Effector memory CD4-positive, alpha-beta T cell (primary cell): Measurements from ENCODE around the gene PSMD4.

Source experiments
- DNase-seq, 3 donors: peaks; one replicate each; pipeline ENCODE4 v3.0.0-alpha.2; 2020
- H3K27ac ChIP-seq: 2 replicates; pipeline ENCODE4 v1.7.0; 2013; ENCODE audit warnings: mild to moderate bottlenecking, low read length, moderate library complexity; ENCODE audit not compliant: insufficient read depth, poor library complexity, severe bottlenecking
- H3K27me3 ChIP-seq: replicated peaks from 2 replicates; pipeline ENCODE4 v1.7.0; 2013; ENCODE audit warnings: mild to moderate bottlenecking, low read length; ENCODE audit not compliant: insufficient read depth, control insufficient read depth, poor library complexity, severe bottlenecking
- H3K36me3 ChIP-seq: 2 replicates; pipeline ENCODE4 v1.7.0; 2013; ENCODE audit warnings: mild to moderate bottlenecking, low read length, moderate library complexity; ENCODE audit not compliant: control insufficient read depth, insufficient read depth
- H3K4me1 ChIP-seq: 2 replicates; pipeline ENCODE4 v1.7.0; 2013; ENCODE audit warnings: low read length, mild to moderate bottlenecking; ENCODE audit not compliant: control insufficient read depth, insufficient read depth, poor library complexity, severe bottlenecking
- H3K4me3 ChIP-seq: 2 replicates; pipeline ENCODE4 v1.7.0; 2013; ENCODE audit warnings: low read length, low read depth, mild to moderate bottlenecking; ENCODE audit not compliant: insufficient read depth, poor library complexity, severe bottlenecking
- H3K9me3 ChIP-seq: 2 replicates; pipeline ENCODE4 v1.7.0; 2013; ENCODE audit warnings: mild to moderate bottlenecking, low read length, moderate library complexity; ENCODE audit not compliant: control insufficient read depth

The PSMD4 gene

DNA sequence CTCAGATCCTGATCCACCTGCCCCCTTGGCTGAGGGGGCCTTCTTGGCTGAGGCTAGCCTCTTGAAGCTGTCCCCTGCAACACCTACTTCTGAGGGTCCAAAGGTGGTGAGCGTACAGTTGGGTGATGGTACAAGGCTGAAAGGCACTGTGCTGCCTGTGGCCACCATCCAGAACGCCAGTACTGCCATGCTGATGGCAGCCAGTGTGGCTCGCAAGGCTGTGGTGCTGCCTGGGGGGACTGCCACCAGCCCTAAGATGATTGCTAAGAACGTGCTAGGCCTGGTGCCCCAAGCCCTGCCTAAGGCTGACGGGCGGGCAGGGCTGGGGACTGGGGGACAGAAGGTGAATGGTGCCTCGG, 32.8 kb downstream of the PSMD4 start:
- no peaks in the 10 kb centered on the region for H3K9me3 ChIP-seq
- H3K36me3 ChIP-seq, result peaks cover 61% of the 10 kb centered on the region
- peaks cover 16% of the 10 kb centered on the region for H3K4me1 ChIP-seq

DNA sequence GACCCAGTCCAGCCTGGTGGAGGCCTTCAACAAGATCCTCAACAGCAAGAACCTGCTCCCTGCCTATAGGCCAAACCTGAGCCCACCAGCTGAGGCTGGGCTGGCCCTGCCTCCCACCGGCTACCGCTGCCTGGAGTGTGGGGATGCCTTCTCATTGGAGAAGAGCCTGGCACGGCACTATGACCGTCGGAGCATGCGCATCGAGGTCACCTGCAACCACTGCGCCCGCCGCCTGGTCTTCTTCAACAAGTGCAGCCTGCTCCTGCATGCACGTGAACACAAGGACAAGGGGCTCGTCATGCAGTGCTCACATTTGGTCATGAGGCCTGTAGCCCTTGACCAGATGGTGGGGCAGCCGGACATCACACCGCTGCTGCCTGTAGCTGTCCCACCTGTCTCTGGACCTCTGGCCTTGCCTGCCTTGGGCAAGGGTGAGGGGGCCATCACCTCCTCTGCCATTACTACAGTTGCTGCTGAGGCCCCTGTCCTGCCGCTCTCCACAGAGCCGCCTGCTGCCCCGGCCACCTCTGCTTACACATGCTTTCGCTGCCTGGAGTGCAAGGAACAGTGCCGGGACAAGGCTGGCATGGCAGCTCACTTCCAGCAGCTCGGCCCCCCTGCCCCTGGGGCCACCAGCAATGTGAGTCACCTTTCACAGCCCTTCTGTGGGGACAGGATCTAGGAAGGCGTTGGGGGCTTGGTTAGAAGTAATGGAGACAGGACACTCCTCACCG, 33.4 kb downstream of the PSMD4 start:
- no peak for DNase-seq
- Histone ChIP-seq H3K9me3 (no peaks in the 10 kb centered on the region), H3K4me3 (no peak overlapping the region), H3K27me3 (no peaks in the 10 kb centered on the region), H3K36me3 (peaks cover 67% of the 10 kb centered on the region), H3K27ac (no peak overlapping the region), H3K4me1 (peaks cover 16% of the 10 kb centered on the region)

More for the DNA sequence above, 32.8 kb downstream of the PSMD4 start:
- Histone ChIP-seq H3K27ac (no peak overlapping the region), H3K27me3 (no peaks in the 10 kb centered on the region), H3K4me3 (no peak overlapping the region)
- no peak for DNase-seq

- H3K4me1 ChIP-seq, result peaks cover 12% of the 10 kb centered on the region
- no peaks in the 10 kb centered on the region for H3K9me3 ChIP-seq
- H3K27me3 ChIP-seq, result no peaks in the 10 kb centered on the region
- no peak overlapping the region for H3K27ac ChIP-seq
- no peak for DNase-seq
- no peak overlapping the region for H3K4me3 ChIP-seq
- H3K36me3 ChIP-seq, result peaks cover 73% of the 10 kb centered on the region
Observed at GRCh38 chr1:151288502-151288901, 34.0 kb downstream of the PSMD4 start.

DNA sequence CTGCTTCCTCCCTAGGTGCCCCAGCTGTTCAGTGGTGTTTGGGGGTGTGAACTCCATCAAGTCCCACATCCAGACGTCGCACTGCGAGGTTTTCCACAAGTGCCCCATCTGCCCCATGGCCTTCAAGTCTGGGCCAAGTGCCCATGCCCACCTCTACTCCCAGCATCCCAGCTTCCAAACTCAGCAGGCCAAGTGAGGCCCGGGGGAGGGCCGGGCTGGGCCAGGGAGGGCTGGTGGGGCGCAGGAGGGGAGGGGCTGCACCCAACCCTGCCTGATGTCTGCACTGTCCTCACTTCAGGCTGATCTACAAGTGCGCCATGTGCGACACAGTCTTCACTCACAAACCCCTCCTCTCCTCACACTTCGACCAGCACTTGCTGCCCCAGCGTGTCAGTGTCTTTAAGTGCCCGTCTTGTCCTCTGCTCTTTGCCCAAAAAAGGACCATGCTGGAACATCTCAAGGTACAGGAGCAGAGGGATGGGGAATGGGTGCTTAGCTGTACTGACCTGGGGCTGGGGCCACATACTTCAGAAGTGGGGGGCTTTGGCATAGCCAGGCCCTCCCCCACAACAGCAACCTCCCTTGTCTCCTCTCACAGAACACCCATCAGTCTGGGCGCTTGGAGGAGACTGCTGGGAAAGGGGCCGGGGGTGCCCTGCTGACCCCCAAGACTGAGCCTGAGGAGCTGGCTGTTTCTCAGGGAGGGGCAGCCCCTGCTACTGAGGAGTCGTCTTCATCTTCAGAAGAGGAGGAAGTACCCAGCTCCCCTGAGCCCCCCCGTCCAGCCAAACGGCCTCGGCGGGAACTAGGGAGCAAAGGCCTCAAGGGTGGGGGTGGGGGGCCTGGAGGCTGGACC, 34.8 kb downstream of the PSMD4 start:
- H3K27ac ChIP-seq, result no peak overlapping the region
- no peaks in the 10 kb centered on the region for H3K27me3 ChIP-seq
- peaks cover 6% of the 10 kb centered on the region for H3K4me1 ChIP-seq
- DNase-seq, result no peak
- H3K4me3 ChIP-seq, result no peak overlapping the region
- peaks cover 81% of the 10 kb centered on the region for H3K36me3 ChIP-seq
- H3K9me3 ChIP-seq, result no peaks in the 10 kb centered on the region

DNA sequence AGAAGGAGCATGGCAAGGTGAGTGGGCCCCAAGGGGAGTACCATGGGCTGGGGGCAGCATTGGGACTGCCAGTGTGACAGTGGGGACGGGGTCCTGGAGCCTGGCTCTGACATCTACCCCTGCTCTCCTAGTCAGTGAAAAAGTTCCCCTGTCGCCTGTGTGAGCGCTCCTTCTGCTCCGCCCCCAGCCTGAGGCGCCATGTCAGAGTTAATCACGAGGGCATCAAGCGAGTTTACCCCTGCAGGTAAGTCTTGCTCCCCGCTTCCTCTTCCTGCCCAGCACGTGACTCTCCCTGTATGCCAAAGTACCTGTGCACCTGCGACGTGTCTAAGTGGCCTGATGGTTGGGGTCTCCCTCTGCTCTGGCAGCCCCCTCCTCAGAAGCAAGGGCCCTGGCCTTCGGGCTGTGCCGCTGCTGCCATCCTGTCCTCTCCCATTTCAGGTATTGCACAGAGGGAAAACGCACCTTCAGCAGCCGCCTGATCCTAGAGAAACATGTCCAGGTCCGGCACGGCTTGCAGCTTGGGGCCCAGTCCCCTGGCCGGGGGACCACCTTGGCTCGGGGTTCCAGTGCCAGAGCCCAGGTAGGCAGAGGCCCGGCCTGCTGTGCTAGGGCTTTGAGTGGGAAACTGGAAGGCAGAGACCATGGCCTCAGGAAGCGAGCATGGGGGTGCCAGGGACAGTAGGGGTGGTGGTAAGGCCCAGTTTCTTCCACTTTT, 35.6 kb downstream of the PSMD4 start:
- Histone ChIP-seq H3K27me3 (no peaks in the 10 kb centered on the region), H3K27ac (no peak overlapping the region), H3K4me3 (no peak overlapping the region), H3K36me3 (peaks cover 89% of the 10 kb centered on the region), H3K4me1 (peaks cover 6% of the 10 kb centered on the region), H3K9me3 (no peaks in the 10 kb centered on the region)
- DNase-seq, result no peak

DNA sequence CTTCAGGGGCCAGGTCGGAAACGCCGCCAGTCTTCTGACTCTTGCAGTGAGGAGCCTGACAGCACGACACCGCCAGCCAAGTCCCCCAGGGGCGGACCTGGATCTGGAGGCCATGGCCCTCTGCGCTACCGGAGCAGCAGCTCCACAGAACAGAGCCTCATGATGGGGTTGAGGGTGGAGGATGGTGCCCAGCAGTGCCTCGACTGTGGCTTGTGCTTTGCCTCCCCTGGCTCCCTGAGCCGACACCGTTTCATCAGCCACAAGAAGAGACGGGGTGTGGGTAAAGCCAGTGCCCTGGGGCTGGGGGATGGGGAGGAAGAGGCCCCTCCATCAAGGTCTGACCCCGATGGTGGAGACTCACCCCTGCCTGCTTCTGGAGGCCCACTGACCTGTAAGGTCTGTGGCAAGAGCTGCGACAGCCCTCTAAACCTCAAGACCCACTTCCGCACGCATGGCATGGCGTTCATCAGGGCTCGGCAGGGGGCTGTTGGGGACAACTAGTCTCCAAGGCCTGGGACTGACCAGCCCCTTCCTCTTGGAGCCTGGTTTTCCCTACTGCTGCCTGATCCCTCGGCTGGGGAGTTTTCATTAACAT, 36.3 kb downstream of the PSMD4 start:
- no peak overlapping the region for H3K27ac ChIP-seq

GRCh38 chr1:151292207-151293030, 37.9 kb downstream of the PSMD4 start:
- Histone ChIP-seq H3K4me3 (no peak overlapping the region), H3K27ac (no peak overlapping the region), H3K36me3 (peaks cover 90% of the 10 kb centered on the region), H3K27me3 (no peaks in the 10 kb centered on the region), H3K4me1 (peaks cover 6% of the 10 kb centered on the region), H3K9me3 (no peaks in the 10 kb centered on the region)
- no peak for DNase-seq

More for the DNA sequence above, 36.3 kb downstream of the PSMD4 start:
- Histone ChIP-seq H3K4me3 (no peak overlapping the region), H3K4me1 (peaks cover 6% of the 10 kb centered on the region), H3K36me3 (peaks cover 95% of the 10 kb centered on the region), H3K27me3 (no peaks in the 10 kb centered on the region), H3K9me3 (no peaks in the 10 kb centered on the region)
- DNase-seq, result no peak

- Histone ChIP-seq H3K9me3 (no peaks in the 10 kb centered on the region), H3K27me3 (no peaks in the 10 kb centered on the region), H3K27ac (no peak overlapping the region), H3K4me3 (no peak overlapping the region), H3K36me3 (peaks cover 91% of the 10 kb centered on the region), H3K4me1 (peaks cover 6% of the 10 kb centered on the region)
- DNase-seq, result no peak
Observed at GRCh38 chr1:151293093-151293492, 38.6 kb downstream of the PSMD4 start.

DNA sequence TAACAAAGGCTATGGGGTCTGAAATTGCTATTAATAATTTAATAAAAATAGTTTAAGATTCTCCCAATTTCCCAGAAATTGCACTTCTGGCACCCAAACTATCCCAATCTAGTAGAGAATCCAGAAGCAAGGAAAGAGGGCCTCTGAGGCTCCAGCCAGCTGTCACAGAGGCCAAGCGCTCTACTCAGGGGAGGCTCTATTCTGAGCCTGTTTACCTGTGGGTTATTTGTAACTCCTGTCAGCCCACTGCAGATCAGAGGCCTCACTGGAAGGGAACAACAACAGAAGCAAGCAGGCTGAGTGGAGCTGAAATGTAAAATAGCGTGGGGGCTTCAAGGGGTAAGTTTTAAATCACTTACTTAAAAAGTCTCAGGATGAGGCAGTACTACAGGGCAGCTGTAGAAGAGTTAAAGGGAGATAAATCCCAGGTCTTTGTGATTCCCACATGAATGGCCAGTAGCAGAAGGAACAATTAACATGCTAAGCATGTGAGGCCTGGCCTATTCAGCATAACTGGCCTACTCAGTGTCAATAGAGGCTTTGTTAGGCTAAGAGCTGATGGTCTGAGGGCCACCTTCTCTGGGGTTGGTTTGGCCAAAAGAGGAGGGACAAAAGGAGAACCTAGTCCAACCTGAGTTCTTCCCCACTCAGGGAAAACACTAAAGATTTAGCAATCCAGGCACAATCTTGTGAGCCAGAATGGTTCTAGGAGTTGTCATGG, 40.4 kb downstream of the PSMD4 start:
- Histone ChIP-seq H3K4me3 (no peak overlapping the region), H3K4me1 (no peaks in the 10 kb centered on the region), H3K36me3 (peaks cover 91% of the 10 kb centered on the region), H3K27me3 (no peaks in the 10 kb centered on the region), H3K27ac (no peak overlapping the region), H3K9me3 (no peaks in the 10 kb centered on the region)
- no peak for DNase-seq
